Esophagus squamous epithelium (tissue), 4 donors: ENCODE data around the gene IBA57.
A peak's percentile ranks its signal among the peaks of the same experiment; 100 is the strongest.

ENCODE experiments used
- POLR2A ChIP-seq, 4 donors: fragments of 450-650 bp; IDR thresholded peaks; one replicate each; pipeline ENCODE4 v1.6.1; 2017; ENCODE audit warnings: antibody characterized with exemption in 4 of 4, mild to moderate bottlenecking in 4 of 4, moderate library complexity in 3 of 4
- TF ChIP-seq, protein P1 (sequence below), 6 experiments: fragments of 450-650 bp in 4 of 6; fragments of 200-600 bp in 2 of 6; sonication (generic) in 2 of 6; IDR thresholded peaks; one replicate each; pipeline ENCODE4 v1.5.1; 2016 to 2019; ENCODE audit warnings: antibody characterized with exemption in 6 of 6, mild to moderate bottlenecking in 4 of 6, moderate library complexity in 4 of 6

- TF ChIP-seq, protein P1, sequence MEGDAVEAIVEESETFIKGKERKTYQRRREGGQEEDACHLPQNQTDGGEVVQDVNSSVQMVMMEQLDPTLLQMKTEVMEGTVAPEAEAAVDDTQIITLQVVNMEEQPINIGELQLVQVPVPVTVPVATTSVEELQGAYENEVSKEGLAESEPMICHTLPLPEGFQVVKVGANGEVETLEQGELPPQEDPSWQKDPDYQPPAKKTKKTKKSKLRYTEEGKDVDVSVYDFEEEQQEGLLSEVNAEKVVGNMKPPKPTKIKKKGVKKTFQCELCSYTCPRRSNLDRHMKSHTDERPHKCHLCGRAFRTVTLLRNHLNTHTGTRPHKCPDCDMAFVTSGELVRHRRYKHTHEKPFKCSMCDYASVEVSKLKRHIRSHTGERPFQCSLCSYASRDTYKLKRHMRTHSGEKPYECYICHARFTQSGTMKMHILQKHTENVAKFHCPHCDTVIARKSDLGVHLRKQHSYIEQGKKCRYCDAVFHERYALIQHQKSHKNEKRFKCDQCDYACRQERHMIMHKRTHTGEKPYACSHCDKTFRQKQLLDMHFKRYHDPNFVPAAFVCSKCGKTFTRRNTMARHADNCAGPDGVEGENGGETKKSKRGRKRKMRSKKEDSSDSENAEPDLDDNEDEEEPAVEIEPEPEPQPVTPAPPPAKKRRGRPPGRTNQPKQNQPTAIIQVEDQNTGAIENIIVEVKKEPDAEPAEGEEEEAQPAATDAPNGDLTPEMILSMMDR (IDR thresholded peaks at IDR 0.05): peak; percentile 73 to 98 (median 94)
- TF ChIP-seq POLR2A (IDR thresholded peaks at IDR 0.05): peak in 3 of 4 donors; percentile 63 to 94 (median 94)
These were observed at the start of gene IBA57 for GRCh38 chr1:228165372-228166169.
